A549 (cell line): Measurements from ENCODE around the gene C2orf49. TPM values are rescaled to one million over a fixed set of nuclear protein-coding genes. Genes with fewer than 3 reads are reported as not detected.

Source experiments
- ATAC-seq, 2 experiments: fragments of 200-7000 bp in 1 of 2; fragments of >200 bp in 1 of 2; cut with Nextera tagmentation in 1 of 2; cut with Tn5 transposase in 1 of 2; 3 replicates each; pipeline versions ENCODE4 v1.8.0 to v1.9.1; 2018 to 2020; ENCODE audit warnings: mild to moderate bottlenecking in 1 of 2, moderate library complexity in 1 of 2
- CTCF ChIA-PET: fragments of 300-600 bp; sonication (Branson Sonifier 250); formaldehyde crosslinking; extraction: SDS; loops from one replicate; lab custom pipeline; 2021; ENCODE audit warnings: antibody characterized with exemption, inconsistent platforms; lab: Yijun Ruan, JAX
- POLR2A ChIA-PET: fragments of 350-600 bp; formaldehyde crosslinking; extraction: SDS; loops from one replicate; lab custom pipeline; 2021; ENCODE audit warnings: antibody characterized with exemption, inconsistent platforms; lab: Yijun Ruan, JAX
- DNase-seq, 2 experiments: peaks; one replicate each; pipeline versions ENCODE4 v3.0.0 to v3.0.0-alpha.2; 2011 to 2016; ENCODE audit warnings: low read depth in 1 of 2, low spot score in 1 of 2
- FAIRE-seq: peaks from 2 replicates; lab custom pipeline; 2011; peaks lifted over from hg19 to GRCh38; lab: Jason Lieb, UNC
- H3K27ac ChIP-seq, 2 experiments: fragments of >200 bp; sonication (Bioruptor Twin); formaldehyde crosslinking; 3 replicates each; pipeline ENCODE4 v1.5.1; 2016 to 2017
- H3K4me1 ChIP-seq: fragments of >200 bp; sonication (Bioruptor Twin); formaldehyde crosslinking; 3 replicates; pipeline ENCODE4 v1.6.1; 2016
- H3K4me2 ChIP-seq: fragments of >200 bp; sonication (Bioruptor Twin); formaldehyde crosslinking; 3 replicates; pipeline ENCODE4 v1.6.1; 2016
- H3K4me3 ChIP-seq: fragments of >200 bp; sonication (Bioruptor Twin); formaldehyde crosslinking; 3 replicates; pipeline ENCODE4 v1.5.1; 2016
- H3K9me3 ChIP-seq: fragments of >200 bp; sonication (Bioruptor Twin); formaldehyde crosslinking; 3 replicates; pipeline ENCODE4 v1.6.1; 2016
- EHF ChIP-seq: fragments of 250-450 bp; sonication (Bioruptor Pico); IDR thresholded peaks from 2 replicates; pipeline ENCODE4 v1.5.0; 2020; ENCODE audit warnings: mild to moderate bottlenecking
- ELK1 ChIP-seq: fragments of 150-350 bp; IDR thresholded peaks from 2 replicates; pipeline ENCODE4 v1.6.1; 2014; ENCODE audit warnings: low read depth, mild to moderate bottlenecking, low read length
- FOXS1 ChIP-seq: fragments of 250-450 bp; sonication (Bioruptor Pico); IDR thresholded peaks from 2 replicates; pipeline ENCODE4 v1.5.0; 2020; ENCODE audit warnings: mild to moderate bottlenecking, moderate library complexity
- HDAC2 ChIP-seq: fragments of 200-600 bp; sonication (generic); IDR thresholded peaks from 2 replicates; pipeline ENCODE4 v1.6.1; 2016
- HOXB13 ChIP-seq: fragments of 250-450 bp; sonication (Bioruptor Pico); IDR thresholded peaks from 2 replicates; pipeline ENCODE4 v1.5.0; 2020; ENCODE audit warnings: low read depth, mild to moderate bottlenecking, moderate library complexity
- JUN ChIP-seq, 2 experiments: fragments of >200 bp; sonication (Bioruptor Twin); formaldehyde crosslinking; IDR thresholded peaks; 2 replicates in 1 of 2; 3 replicates in 1 of 2; pipeline ENCODE4 v1.6.1; 2016 to 2017
- JUNB ChIP-seq: fragments of >200 bp; sonication (Bioruptor Twin); formaldehyde crosslinking; IDR thresholded peaks from 2 replicates; pipeline ENCODE4 v1.6.1; 2016
- MAFK ChIP-seq: fragments of 450-650 bp; IDR thresholded peaks from 2 replicates; pipeline ENCODE4 v1.6.1; 2014; ENCODE audit not compliant: partially characterized antibody
- MYC ChIP-seq: IDR thresholded peaks from 2 replicates; pipeline ENCODE4 v1.6.1; 2012; ENCODE audit warnings: mild to moderate bottlenecking, inconsistent platforms, low read length, improper control_type of control experiment, borderline replicate concordance
- NFE2L2 ChIP-seq: fragments of 150-350 bp; conservative IDR thresholded peaks from 2 replicates; pipeline ENCODE4 v1.6.1; 2014; ENCODE audit warnings: low read length
- NR3C1 ChIP-seq: fragments of >200 bp; sonication (Bioruptor Twin); formaldehyde crosslinking; IDR thresholded peaks from 3 replicates; pipeline ENCODE4 v1.6.1; 2017
- PBX3 ChIP-seq: IDR thresholded peaks from 2 replicates; pipeline ENCODE4 v1.6.1; 2012
- RCOR1 ChIP-seq: fragments of 150-350 bp; IDR thresholded peaks from 2 replicates; pipeline ENCODE4 v1.6.1; 2014; ENCODE audit warnings: antibody characterized with exemption, low read length, low read depth
- ZNF302 ChIP-seq: fragments of 250-450 bp; sonication (Bioruptor Pico); IDR thresholded peaks from 2 replicates; pipeline ENCODE4 v1.9.0; 2021; ENCODE audit warnings: inconsistent platforms, mild to moderate bottlenecking, moderate library complexity
- WGBS: methylation state at CpG from one replicate; pipeline ENCODE4 v1.1.6; 2017; ENCODE audit errors: missing lambda C conversion rate; 5-methylcytosine and 5-hydroxymethylcytosine counted together
- polyA plus RNA-seq, 4 experiments: library from polyadenylated mRNA; depleted of rRNA in 3 of 4; stranded (reverse); fragments of >200 nt; fragmentation: RNase III in 1 of 4; extraction: RNeasy Plus Mini Kit Qiagen cat#74134 plus additional on column Dnase treatment in 1 of 4; gene quantifications; 2 replicates in 3 of 4; 3 replicates in 1 of 4; pipeline ENCODE4 v1.2.3, GENCODE V29; 2011 to 2017
- TF ChIP-seq, protein P1 (sequence below): fragments of 250-450 bp; sonication (Bioruptor Pico); IDR thresholded peaks from 2 replicates; pipeline ENCODE4 v1.5.0; 2020; ENCODE audit warnings: low read depth, mild to moderate bottlenecking, moderate library complexity
- TF ChIP-seq, protein P2 (sequence below): fragments of >200 bp; sonication (Bioruptor Twin); formaldehyde crosslinking; IDR thresholded peaks from 2 replicates; pipeline ENCODE4 v1.6.1; 2016
- TF ChIP-seq, protein P3 (sequence below): fragments of >200 bp; sonication (Bioruptor Twin); formaldehyde crosslinking; IDR thresholded peaks from 3 replicates; pipeline ENCODE4 v1.5.1; 2016
- TF ChIP-seq, protein P4 (sequence below): fragments of 250-450 bp; sonication (Bioruptor Pico); IDR thresholded peaks from 2 replicates; pipeline ENCODE4 v1.5.0; 2021; ENCODE audit warnings: mild to moderate bottlenecking, moderate library complexity, borderline replicate concordance
- TF ChIP-seq, protein P5 (sequence below): fragments of 200-600 bp; sonication (generic); IDR thresholded peaks from 2 replicates; pipeline ENCODE4 v1.6.1; 2016; ENCODE audit warnings: antibody characterized with exemption, mild to moderate bottlenecking, moderate library complexity

C2orf49 gene
- polyA plus RNA-seq, 2 of the 4 experiments (the other 2 are of a cell fraction), result 19.4 to 25.7 TPM

- H3K27ac ChIP-seq, result peak overlapping the region; percentile 98 to 99; a peak in 4 of 6 replicates
- FAIRE-seq (no peak), ATAC-seq (no peak), DNase-seq (no peak)
- TF ChIP-seq JUNB (no peak), NR3C1 (no peak), ZNF302 (no peak), HDAC2 (no peak), ELK1 (no peak), EHF (CRISPR knock-in tag) (no peak)
- TF ChIP-seq, protein P1, sequence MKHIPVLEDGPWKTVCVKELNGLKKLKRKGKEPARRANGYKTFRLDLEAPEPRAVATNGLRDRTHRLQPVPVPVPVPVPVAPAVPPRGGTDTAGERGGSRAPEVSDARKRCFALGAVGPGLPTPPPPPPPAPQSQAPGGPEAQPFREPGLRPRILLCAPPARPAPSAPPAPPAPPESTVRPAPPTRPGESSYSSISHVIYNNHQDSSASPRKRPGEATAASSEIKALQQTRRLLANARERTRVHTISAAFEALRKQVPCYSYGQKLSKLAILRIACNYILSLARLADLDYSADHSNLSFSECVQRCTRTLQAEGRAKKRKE (CRISPR knock-in tag), result no peak
- TF ChIP-seq, protein P2, sequence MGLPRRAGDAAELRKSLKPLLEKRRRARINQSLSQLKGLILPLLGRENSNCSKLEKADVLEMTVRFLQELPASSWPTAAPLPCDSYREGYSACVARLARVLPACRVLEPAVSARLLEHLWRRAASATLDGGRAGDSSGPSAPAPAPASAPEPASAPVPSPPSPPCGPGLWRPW, result no peak
- POLR2A ChIA-PET, result interaction anchor here (0.5 kb wide), 1 partner anchor 29 kb away, joined by 4 read pairs; no protein-coding TSS in a partner anchor
- H3K9me3 ChIP-seq, result no peaks in the 10 kb centered on the region
- H3K4me3 ChIP-seq, result peak overlapping the region; percentile 80; the same call in 1 of the 3 replicates
- CTCF ChIA-PET, result interaction anchor here (1.6 kb wide), 1 partner anchor 12 kb away, joined by 5 read pairs; no protein-coding TSS in a partner anchor
- peak overlapping the region; percentile 71 for H3K4me2 ChIP-seq
- 96% methylated on average over 4 of the region's 4 CpGs for WGBS
- peaks cover 17% of the 10 kb centered on the region; the same call in 2 of the 3 replicates for H3K4me1 ChIP-seq
These were observed 6.5 kb upstream of the C2orf49 start for GRCh38 chr2:105330681-105331375.

DNA sequence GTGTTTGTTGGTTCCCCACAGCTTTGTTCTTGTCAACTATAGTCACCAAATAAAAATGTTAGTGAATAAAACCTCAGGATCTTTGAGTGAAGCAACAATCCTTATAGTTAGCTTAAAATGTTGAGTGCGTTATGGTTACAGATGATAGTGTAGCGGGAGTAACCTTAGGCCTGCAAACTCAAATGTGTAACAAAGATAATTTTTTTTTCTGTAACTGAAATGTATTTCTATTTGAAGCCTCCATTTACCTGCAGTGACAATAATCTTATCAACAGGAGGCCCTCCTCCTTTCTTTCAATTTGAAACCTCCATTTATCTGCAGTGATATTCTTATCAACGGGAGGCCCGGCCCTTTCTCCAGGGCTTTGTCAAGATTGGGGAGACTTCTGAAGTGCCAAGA is 3.1 kb upstream of the C2orf49 start:
- WGBS, result 95% methylated on average over 4 of the region's 4 CpGs
- no peak for FAIRE-seq
- no peak for TF ChIP-seq RCOR1
- TF ChIP-seq, protein P3, sequence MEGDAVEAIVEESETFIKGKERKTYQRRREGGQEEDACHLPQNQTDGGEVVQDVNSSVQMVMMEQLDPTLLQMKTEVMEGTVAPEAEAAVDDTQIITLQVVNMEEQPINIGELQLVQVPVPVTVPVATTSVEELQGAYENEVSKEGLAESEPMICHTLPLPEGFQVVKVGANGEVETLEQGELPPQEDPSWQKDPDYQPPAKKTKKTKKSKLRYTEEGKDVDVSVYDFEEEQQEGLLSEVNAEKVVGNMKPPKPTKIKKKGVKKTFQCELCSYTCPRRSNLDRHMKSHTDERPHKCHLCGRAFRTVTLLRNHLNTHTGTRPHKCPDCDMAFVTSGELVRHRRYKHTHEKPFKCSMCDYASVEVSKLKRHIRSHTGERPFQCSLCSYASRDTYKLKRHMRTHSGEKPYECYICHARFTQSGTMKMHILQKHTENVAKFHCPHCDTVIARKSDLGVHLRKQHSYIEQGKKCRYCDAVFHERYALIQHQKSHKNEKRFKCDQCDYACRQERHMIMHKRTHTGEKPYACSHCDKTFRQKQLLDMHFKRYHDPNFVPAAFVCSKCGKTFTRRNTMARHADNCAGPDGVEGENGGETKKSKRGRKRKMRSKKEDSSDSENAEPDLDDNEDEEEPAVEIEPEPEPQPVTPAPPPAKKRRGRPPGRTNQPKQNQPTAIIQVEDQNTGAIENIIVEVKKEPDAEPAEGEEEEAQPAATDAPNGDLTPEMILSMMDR, result no peak
- TF ChIP-seq FOXS1 (CRISPR knock-in tag), result no peak
- no peak for TF ChIP-seq NFE2L2
- no peak for TF ChIP-seq ZNF302
- TF ChIP-seq, protein P4, sequence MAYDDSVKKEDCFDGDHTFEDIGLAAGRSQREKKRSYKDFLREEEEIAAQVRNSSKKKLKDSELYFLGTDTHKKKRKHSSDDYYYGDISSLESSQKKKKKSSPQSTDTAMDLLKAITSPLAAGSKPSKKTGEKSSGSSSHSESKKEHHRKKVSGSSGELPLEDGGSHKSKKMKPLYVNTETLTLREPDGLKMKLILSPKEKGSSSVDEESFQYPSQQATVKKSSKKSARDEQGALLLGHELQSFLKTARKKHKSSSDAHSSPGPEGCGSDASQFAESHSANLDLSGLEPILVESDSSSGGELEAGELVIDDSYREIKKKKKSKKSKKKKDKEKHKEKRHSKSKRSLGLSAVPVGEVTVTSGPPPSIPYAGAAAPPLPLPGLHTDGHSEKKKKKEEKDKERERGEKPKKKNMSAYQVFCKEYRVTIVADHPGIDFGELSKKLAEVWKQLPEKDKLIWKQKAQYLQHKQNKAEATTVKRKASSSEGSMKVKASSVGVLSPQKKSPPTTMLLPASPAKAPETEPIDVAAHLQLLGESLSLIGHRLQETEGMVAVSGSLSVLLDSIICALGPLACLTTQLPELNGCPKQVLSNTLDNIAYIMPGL (CRISPR knock-in tag), result no peak
- TF ChIP-seq, all 56 proteins: peak for 0
- H3K9me3 ChIP-seq, result no peaks in the 10 kb centered on the region
- H3K4me1 ChIP-seq, result peaks cover 26% of the 10 kb centered on the region
- ATAC-seq, result no peak
- no peak for DNase-seq
- no peak overlapping the region for H3K4me2 ChIP-seq
- H3K4me3 ChIP-seq, result no peak overlapping the region
- H3K27ac ChIP-seq, result no peak overlapping the region
- ChIA-PET POLR2A (no interaction called here), CTCF (no interaction called here)

- H3K27ac ChIP-seq, result no peak overlapping the region
- no peak for TF ChIP-seq HOXB13 (CRISPR knock-in tag)
- TF ChIP-seq, protein P5, sequence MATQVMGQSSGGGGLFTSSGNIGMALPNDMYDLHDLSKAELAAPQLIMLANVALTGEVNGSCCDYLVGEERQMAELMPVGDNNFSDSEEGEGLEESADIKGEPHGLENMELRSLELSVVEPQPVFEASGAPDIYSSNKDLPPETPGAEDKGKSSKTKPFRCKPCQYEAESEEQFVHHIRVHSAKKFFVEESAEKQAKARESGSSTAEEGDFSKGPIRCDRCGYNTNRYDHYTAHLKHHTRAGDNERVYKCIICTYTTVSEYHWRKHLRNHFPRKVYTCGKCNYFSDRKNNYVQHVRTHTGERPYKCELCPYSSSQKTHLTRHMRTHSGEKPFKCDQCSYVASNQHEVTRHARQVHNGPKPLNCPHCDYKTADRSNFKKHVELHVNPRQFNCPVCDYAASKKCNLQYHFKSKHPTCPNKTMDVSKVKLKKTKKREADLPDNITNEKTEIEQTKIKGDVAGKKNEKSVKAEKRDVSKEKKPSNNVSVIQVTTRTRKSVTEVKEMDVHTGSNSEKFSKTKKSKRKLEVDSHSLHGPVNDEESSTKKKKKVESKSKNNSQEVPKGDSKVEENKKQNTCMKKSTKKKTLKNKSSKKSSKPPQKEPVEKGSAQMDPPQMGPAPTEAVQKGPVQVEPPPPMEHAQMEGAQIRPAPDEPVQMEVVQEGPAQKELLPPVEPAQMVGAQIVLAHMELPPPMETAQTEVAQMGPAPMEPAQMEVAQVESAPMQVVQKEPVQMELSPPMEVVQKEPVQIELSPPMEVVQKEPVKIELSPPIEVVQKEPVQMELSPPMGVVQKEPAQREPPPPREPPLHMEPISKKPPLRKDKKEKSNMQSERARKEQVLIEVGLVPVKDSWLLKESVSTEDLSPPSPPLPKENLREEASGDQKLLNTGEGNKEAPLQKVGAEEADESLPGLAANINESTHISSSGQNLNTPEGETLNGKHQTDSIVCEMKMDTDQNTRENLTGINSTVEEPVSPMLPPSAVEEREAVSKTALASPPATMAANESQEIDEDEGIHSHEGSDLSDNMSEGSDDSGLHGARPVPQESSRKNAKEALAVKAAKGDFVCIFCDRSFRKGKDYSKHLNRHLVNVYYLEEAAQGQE, result no peak
- TF ChIP-seq MYC, result no peak
- TF ChIP-seq MAFK, result peak; percentile 96
- TF ChIP-seq PBX3, result no peak
- TF ChIP-seq JUN (IDR thresholded peaks at IDR 0.05), result no peak
- TF ChIP-seq, all 56 proteins: peak for 1
- 91% methylated on average over 2 of the region's 2 CpGs for WGBS
- DNase-seq, result no peak
- ChIA-PET CTCF (interaction anchor here (1.3 kb wide), 2 partner anchors 9 to 119 kb away, joined by 3 to 4 read pairs; no protein-coding TSS in a partner anchor), POLR2A (no interaction called here)
- no peak for FAIRE-seq
- H3K4me1 ChIP-seq, result peaks cover 27% of the 10 kb centered on the region
- H3K4me2 ChIP-seq, result no peak overlapping the region
- H3K4me3 ChIP-seq, result no peak overlapping the region
- no peak for ATAC-seq
- H3K9me3 ChIP-seq, result no peaks in the 10 kb centered on the region
These were observed 1.9 kb upstream of the C2orf49 start for GRCh38 chr2:105335469-105335868.
